NCI-H524 (cell line): ENCODE data around the gene RASAL2.
"Not testable (repeated sequence)": the region's sequence is repeated elsewhere in the genome, so short reads cannot be mapped to it uniquely, and the experiment has no call there.

Experiments
- DNase-seq, 2 experiments: peaks; one replicate each; lab custom pipeline; 2025; lab: John Stamatoyannopoulos, UW

RASAL2 gene

DNA sequence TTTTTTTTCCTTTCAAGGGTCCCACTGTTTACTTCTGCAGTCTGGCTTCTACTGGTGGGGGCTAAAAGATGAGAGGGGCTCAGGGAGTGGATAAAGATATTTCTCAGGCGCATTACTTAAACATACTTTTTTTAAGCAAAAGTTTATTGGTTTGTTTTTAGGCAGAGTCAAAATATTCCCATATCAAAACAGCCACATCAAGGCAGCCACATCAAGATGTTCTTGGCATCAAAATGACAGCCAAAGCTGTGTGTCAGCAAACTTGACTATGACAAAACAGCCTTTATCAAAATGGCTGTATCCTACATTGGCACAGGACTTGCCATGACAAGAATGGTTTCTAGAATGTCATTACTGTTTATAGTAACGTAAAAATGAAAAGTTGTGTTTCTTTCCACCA is 22.1 kb upstream of the RASAL2 start:
- no peak for DNase-seq

DNA sequence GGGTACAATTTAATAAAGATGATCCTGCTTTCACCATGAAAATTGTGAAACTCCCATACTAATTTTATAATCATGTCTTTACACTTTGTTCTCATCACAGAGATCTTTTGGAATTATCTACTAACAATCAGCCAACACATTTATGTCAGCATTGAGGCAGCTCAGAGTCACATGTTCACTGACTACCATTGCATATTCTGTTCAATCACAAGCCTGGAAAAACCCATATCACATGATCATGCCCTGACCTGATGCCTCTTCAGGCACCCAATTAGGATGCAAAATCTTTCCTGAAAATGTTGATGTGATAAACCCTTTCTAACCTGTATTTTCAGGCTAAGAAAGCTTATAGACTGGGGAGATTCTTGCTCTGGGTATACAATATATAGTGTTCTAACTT is 21.6 kb upstream of the RASAL2 start:
- DNase-seq, result no peak

DNA sequence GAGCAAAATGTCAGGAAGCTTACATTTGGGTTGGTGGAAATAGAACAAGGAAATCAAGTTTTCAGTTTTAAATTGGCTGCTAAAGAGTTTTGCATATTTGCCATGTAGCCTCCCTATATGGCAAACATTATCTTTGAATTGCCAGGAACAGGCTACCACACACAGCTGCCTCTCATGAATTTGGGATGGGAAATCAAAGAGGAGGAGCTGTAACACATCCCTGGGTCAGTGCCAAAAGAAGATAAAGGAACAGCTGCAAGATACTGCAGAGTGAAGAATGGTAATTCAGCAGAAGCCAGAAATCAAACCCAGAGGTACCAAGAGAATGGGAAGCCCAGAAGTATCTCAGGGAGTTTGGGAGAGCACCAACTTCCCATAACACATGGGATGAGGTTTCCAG is 18.6 kb upstream of the RASAL2 start:
- DNase-seq, result peak in 1 of 2 experiments; percentile 32

DNA sequence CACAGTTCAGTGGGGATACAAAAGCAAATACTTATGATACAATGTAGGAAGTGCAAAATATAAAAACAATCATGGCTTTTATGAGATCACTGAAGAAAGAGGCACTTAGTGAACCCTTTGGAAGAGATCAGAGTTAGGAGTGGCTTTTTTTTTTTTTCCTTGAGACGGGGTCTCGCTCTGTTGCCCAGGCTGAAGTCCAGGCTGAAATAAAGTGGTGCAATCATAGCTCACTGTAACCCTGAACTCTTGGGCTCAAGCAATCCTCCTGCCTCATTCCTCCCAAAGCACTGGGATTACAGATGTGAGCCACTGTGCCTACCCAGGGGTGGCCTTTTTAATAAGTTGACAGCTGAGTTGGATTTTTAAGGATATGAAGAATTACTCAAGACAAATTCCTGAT is 17.3 kb upstream of the RASAL2 start:
- DNase-seq, result no peak

DNA sequence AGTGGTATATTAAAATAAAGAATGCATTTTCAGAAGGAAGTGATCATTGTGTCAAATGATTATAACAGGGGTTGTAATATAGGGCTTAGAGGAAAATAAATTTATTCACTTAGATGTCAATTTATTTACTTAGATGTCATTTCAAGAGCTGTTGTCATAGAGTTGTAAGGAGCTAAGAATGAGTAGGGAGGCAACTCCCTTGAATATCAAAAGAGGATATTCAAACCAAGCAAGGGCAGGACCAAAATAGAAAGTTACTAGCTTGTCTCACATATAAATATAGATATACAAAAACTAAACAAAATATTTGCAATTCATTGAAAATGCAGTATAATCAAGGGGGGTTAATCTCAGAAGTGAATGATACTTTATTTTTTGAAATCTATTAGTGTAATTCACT is 16.0 kb upstream of the RASAL2 start:
- DNase-seq, result no peak

DNA sequence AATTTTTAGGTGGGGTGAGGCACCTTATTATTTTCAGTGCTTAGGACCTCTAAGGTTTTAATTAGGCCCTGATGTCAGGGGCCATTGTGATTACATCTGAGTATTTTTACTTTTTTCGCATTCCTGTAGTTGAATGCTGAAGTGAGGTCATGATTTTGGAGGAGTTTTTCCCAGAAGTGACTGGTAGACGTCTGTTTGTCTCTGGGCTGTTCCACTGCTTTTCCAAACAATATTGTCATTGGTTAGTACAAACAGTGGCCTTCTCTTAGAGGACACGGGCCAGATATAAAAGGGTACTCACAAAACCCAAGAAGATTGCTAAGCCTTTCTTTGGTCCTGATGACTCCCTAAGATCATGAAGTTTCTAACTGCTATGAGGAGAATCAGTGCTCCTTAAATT is 7.6 kb upstream of the RASAL2 start:
- DNase-seq, result no peak

DNA sequence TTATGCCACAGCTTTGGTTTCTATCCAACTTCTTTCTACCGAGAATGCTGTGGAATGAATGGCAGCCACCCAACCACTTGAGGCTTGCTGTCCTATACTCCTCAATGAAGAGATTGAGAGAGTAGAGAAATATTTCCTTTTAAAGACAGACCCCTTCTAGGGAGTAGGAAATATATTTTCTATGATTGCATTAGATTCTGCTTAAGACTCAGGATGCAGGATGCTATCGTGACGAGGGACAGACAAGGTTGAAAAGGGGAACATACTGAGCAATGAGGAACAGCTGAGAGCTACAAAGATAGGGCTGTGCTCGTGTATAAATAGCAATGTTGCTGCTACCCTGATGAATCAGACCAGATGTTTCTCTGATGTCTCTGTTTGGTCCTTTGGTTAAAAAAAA is 7.1 kb upstream of the RASAL2 start:
- DNase-seq, result no peak

DNA sequence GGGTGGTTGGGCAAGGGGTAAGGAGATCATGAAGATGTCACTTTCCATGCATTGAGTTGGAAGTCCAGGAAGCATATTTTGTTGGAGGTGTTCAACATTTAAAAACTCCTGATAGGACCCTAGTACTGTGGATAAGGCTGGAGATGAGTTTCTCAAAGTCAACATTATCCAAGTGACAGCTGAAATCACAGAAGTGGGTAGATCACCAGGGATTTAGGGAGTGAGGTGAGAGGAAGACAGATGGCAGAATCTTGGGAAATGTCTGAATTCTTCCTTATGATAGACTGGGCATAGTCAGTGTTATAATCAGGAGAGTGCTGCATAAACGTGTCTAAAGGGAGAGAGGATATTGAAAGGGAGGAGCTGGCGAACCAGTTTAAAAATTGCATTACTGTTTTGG is 5.3 kb upstream of the RASAL2 start:
- peak in 1 of 2 experiments; percentile 15 for DNase-seq

DNA sequence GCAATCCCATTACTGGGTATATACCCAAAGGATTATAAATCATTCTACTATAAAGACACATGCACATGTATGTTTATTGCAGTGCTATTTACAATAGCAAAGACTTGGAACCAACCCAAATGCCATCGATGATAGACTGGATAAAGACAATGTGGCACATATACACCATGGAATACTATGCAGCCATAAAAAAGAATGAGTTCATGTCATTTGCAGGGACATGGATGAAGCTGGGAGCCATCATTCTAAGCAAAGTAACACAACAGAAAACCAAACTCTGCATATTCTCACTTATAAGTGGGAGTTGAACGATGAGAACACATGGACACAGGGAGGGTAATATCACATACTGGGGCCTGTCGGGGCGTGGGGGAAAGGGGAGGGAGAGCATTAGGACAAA is 2.5 kb upstream of the RASAL2 start:
- not testable (repeated sequence) for DNase-seq

DNA sequence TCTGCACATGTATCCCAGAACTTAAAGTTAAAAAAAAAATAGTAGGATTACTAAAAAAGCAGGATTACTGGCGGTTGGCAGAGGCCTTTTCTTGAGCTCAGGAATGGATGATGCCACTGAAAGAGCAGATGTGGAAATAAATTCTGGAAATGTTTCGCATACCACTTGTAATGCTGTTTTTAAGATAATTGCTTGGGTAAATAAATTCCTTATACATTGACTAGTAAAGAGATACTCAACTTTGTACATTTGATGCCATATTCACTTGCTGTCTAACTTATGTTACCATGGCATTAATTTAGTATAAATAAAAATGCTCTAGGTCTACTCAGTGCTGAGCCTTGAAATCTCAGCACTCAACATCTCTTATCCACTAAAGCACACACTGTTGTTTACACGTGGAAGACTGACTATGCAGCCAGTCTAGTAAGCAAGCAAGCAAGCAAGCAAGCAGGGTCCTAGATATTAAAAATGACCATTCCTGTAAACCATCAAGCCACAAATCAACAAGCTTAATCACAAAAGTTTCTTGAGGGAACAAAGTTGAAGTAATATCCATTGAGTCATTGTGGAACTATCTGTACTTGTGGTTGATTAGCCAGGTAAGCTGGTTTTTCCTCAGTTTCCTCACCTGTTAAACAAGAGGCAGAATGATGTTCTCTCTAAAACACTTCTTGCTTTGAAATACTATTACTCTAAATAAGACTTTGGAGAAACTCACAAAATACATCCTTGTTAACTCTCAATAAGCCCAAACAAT is 1.7 kb upstream of the RASAL2 start:
- DNase-seq, result no peak

DNA sequence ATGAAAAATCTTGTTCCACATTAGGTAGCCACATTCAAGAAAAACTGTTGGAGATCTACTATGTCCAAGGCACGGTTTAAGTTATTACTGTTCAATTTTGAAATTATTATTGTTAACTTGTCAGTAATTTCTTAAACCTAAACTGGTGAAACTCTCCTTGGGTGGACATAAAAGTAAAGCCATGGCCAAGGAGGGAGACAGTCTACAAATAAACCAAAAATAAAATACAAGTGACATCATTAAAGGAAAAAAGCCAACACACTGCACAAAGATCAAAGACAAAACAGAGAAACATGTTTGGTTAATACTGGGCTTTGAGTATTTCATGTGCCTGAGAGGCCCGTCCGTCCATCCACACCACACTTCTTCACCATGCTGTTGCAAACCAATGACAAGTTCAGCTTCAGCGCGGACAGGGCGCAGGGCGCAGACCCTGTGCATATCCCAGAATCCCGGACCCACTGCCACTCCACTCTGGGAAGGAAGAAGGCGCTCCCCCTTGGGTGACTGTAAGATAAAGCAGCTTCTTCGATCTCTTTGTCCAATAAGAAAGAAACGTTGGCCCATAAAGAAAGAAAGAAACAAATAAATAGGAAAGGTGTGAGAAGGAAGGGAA is 918 bp upstream of the RASAL2 start:
- peak in 1 of 2 experiments; percentile 74 for DNase-seq

DNA sequence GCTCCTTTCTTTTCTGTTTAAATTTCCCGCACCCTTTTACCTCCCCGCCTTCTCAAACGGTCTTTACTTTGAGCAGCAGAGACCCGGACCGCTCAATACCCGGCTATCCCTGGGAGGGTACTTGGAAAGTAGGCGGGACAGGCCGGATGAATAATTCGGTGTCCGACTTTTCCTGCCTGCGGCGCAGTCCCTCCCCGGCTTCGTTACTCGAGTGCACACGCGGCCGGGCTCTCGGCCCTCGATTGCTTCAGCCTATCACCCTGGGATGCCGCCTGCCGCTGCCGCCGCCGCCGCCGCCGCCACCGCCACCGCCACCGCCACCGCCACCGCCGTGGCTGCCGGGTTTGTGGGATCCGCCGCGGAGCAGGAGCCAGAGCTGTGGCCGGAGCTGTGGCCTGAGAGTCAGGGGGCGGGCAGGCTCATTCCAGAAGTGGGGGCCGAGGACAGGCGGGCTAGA is 382 bp upstream of the RASAL2 start:
- DNase-seq, result peak; percentile 94 to 95

DNA sequence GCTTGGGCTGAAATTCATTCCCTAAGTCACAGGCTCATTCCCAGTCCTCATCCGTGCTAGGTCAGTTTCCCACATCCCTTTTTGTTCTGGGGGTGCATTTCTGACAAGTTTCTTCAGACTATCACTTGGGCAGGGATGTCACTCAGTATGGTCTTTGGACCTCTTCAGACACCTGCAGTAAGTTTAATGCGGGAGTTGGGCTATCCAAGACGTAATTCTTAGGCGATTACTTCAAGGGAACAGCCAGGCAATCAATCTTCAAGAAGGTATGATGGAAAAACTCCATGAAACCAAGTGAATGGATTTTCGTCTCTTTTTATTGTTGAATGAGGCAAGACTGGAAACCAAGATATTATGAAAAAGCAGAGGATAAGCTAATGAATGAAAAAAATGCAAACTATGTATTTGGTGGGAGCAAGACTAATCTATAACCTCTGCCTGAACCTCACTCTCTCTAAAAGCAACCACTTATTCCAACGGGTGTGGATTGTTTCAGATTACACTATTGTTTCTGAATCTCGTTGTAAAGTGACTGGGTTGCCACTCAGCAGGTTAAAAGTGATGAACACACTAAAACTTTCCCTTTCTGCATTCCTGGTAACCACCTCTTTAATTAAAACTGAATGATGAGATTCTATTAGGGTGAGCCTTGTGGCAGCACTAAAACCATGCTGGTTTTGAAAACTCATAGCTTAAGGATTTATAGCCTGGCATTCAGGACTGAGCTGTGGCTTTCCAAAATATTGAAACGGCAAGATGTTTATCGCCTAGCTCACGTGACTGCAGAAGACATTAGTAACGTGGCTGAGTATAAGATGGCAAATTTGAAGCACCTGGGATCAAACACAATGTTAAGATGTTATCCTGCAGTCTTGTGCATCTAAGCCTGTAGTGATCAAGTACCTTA is 1.1 kb downstream of the RASAL2 start:
- DNase-seq, result peak in 1 of 2 experiments; percentile 26

DNA sequence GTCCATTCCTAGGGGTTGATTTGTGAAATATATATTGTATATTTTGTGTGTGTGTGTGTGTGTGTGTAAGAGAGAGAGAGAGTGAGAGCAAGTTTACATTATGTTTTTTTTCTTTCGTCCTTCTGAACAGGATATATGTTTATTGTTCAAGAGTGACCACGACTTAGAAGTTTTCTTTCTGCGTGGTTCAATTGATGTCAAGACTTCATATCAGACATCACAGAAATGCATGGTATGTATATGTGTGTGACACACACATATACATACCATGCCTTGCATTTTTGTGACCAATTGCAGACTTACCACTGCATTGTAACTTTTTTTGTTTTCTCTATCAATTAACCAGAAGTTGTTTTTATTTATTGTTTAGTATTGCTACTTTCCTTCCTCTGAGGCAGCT is 2.5 kb downstream of the RASAL2 start:
- DNase-seq, result no peak

DNA sequence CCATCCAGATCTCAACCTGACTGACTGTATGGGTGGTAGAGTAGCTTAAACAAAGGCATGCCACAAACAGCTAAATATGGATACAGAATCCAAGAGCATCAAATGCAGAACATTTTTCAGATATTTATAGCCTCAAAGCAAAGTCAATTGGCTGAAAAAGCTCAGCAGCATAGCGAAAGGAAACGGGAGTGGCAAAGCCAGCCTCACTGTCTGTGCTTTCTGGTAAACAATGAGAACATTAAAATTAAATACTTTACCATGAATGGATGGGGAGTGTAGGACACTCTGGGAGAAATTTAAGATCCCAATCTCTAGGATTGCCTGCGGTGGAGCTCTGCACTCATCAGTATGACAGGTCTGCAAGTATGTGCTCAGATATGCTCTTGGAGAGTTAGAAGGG is 4.4 kb downstream of the RASAL2 start:
- DNase-seq, result no peak

DNA sequence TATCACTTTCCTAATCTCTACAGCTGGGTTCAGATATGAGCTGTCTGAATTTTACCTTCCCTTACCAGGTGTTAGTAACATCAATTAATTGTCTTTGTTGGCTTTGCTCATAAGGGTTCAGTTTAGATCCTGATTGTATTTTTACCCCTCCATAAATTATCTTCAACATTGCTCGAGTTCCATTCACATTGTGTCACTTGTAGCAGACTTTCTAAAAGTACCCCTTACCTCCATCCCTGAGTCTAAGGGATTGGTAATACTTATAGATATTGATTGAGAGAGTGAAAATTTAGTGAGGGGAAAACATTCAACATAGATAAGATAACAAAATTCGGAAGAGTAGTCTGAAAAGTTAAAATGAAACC is 7.3 kb downstream of the RASAL2 start:
- no peak for DNase-seq

DNA sequence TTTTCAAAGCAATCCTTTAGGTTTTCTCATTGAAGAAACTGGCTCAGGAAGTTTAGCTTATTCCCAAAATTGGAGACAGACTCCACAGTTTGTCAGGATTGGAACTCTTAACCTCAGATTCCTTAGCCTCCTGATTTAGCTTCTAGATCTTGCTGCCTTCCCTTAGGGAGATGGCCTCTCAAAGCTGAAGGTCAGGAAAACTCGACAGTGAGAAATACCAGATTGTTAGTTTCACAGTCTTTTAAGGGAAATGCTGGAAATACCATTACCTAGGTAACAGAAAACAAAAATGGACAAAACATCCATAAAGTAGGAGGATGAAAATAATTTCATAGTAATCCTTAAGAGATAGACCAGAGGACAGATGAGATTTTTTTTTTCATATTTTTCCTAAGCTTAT is 7.8 kb downstream of the RASAL2 start:
- no peak for DNase-seq

DNA sequence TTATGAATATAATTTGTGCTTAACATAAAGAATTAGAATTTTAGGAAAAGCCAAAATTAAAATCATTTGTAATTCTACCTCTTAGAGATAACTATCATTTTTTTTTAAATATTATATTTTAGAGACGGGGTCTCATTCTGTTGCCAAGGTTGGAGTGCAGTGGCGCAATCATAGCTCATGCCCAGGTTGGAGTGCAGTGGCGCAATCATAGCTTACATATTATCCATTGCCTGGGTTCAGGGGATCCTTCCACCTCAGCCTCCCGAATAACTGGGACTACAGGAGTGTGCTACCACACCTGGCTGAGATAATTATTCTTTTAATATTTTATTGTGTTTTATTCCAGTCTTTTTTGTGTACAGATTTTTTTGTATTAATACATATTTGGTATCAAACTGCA is 8.3 kb downstream of the RASAL2 start:
- DNase-seq, result no peak

DNA sequence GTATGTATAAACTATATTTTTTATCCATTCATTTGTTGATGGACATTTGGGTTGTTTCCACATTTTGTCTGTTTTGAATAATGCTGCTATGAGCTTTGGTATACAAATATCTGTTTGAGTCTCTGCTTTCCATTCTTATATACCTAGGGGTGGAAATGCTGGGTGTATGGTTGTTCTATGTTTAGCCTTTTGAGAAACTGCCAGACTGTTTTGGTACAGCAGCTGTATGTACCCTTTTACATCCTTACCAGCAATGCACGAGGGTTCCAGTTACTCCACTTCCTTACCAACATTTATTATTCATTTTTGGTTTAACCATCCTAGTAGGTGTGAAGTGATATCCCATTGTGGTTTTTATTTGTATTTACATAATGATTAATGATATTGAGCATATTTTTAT is 13.9 kb downstream of the RASAL2 start:
- no peak for DNase-seq

DNA sequence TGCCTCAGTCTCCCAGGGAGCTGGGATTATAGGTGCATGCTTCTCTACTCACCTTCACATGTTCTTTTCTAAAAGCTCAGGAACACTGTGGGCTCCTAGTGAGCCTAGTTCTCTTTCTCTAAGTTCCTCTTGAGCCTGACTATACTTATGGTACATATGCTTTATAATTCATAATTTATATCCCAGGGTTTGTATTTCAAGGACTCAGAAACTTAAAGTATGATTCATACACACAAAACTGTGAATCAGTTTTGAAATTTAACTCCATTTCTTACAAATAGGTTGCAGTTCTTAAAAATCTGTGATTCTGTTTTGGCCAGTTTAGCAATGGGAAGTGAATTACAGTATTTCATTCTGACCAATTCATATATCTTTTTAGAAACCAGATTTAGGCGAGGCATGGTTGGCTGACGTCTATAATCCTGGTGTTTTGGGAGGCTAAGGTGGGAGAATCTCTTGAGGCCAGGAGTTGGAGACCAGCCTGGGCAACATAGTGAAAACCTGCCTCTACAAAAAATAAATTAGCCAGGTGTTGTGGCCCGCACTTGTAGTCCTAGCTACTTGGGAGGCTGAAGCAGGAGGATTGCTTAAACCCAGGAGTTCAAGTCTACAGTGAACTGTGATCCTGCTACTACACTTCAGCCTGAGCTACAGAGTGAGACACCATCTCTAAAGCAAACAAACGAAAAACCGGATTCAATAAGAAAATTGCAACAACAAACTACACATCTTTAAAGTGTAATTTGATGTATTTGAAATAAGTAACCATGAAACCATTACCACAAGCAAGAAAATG is 15.6 kb downstream of the RASAL2 start:
- DNase-seq, result no peak

DNA sequence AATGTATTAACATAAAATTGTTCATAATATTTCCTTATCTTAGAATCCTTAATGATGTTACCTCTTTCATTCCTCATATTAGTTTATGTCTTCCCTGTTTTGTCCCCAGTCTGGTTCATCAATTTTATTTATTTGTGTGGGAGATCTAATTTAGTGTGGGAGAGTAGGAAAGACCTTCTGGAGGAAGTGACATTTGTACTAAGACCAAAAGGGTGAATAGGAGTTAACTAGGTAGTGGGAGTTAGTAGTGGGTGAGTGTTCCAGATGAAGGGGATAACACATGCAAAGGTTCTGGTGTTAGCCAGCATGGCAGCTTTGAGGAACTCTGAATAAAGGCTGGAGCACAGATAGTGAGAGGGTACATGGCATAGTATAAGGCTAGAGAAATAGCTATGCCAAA is 21.4 kb downstream of the RASAL2 start:
- no peak for DNase-seq

DNA sequence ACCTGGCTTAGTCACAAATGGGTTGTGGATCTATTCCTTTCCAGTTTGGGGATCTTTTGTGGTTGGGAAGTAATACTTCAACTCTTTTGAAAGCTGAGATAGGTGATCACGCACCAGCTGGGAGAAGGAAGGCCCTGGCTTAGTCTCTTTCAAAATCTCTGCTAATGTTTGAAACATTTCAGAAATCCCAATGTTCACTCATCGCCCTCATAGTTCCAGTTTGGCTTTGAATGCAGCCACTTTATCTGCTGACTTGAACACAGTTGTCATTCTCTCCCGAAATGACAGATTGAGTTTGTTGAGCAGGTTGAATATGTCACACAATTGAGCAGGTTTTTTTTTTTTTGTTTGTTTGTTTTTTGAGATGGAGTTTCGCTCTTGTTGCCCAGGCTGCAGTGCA is 24.6 kb downstream of the RASAL2 start:
- DNase-seq, result no peak
